Stimulated activated CD8-positive, alpha-beta memory T cell treated with anti-CD3 and anti-CD28 coated beads, Interleukin-4, amount 100 ng/mL, for 24 hours (primary cell): Measurements from ENCODE around the gene TMEM238.

Source experiments
- DNase-seq: peaks from one replicate; pipeline ENCODE4 v3.0.0-alpha.2; 2020; ENCODE audit warnings: low read depth

Gene TMEM238

DNA sequence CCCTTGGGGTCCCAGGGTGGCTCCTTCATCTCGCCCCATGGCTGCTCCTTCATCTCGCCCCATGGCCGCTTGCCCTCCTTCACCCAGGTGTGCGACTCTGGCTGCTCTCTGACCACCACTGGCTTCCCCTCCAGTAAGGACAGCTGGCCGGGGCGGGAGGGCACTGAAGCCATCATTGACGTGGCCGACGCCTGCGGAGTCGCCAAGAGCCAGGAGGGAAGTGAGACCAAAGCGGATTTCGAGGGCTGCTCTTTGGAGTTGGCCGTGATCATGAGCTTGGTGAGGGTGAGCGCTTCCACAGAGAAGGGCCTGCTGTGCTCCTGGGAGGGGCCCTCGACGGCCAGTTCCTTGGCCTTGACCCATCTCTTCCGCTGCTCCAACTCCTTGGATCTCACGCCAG lies 25.6 kb downstream of the TMEM238 start:
- no peak for DNase-seq

- DNase-seq, result no peak
Observed at GRCh38 chr19:55355213-55355821, 28.8 kb downstream of the TMEM238 start.

GRCh38 chr19:55354698-55355212 lies 29.3 kb downstream of the TMEM238 start, which contains the start of gene COX6B2:
Gene COX6B2 (minus strand): TSS chr19:55354719. CDS start chr19:55354521, 198 bp downstream.
- no peak for DNase-seq

DNA sequence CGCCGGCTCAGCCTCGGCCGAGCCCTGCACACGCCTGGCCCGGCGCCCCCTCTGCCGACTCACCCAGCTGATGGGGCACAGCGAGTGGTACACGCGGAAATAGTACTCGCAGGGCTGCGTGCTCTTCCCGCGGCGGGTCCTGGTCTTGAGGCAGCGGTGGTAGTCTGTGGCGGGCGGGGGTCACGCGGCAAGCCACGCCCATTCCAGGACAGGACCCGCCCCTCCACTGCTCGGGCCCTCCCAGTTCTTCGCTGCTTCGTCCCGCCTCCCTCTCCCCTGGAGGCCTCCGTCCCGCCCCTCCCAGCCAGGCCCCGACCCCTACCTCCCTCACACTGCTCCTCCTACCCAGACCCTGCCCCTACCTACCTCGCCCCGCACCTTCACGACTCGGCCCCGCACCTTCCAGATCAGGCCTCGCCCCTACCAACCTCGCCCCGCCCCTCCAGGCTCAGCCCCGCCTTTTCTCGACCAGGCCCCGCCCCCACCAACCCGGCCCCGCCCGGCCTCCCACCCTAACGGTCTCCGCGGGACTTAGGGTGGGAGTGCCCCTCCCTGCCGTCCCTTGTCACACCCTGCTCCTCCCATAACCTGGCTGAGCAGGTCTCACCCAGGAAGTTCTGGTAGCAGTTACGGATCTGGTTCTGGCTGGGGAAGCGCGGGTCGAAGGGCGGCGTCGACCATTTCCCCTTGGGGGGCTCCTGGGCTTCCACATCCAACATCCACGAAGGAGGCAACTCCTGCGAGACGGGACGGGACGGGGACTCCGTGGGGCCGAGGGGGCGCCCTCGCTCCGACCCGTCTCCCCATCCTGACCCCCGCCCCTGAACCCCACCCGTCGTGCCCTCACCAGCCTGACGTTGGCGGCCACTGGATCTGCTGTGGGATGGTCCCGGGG lies 30.0 kb downstream of the TMEM238 start:
- DNase-seq, result peak; percentile 38

DNA sequence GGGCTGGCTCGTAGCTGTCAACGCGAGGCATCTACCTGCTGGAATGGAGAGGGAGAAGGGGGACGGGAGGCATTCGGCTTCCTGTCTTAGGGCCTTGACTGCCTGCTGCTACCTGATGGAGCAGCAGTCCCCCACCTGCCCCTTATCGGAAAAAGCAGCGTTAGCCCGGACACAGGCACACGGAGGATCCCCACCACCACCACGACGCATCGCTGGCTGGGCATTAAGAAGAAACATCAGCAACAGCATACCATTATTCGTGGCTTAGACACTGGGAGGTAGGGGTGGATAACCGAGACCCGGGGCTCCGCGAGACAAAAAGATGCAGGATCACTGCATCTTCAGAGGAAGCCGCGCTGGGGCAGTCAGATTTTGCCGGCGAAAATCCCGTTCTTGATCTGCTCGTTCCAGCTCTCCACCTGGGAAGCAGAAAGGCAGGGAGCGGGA lies 30.7 kb downstream of the TMEM238 start:
- no peak for DNase-seq

- DNase-seq, result no peak
Observed at GRCh38 chr19:55352549-55353145, 31.4 kb downstream of the TMEM238 start.

GRCh38 chr19:55352040-55352439 lies 32.1 kb downstream of the TMEM238 start:
- no peak for DNase-seq

DNA sequence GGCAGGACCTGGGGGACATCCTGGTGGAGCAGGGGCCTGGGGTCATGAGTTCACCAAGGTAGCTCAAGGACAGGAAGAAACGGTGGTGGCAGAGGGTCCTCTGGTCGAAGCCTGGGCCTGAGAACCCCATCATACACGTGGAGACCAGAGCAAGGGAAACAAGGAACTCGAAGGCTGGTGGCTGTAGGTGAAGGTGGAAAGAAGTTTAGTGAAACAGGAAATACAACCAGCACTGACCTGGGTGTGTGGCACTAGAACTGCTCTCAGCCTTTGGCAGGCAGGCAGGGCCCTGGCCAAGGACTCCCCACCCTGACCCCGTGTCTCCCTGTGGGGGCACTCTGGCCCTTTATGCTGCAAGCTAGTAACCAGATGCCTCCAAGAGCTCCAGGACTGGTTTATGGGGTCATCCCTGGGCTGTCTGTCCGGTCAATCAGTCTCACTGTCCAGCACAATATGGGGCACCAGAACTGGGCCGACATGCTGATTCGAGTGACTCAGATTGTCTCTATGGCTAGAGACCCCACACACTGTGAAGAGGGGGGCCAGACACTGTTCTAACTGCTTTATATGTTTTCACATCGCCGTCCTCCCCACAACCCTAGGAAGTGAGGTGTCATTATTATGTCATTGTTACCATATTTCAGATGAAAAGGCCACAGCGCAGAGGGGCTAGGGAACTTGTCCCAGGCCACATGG lies 33.3 kb downstream of the TMEM238 start:
- DNase-seq, result no peak

DNA sequence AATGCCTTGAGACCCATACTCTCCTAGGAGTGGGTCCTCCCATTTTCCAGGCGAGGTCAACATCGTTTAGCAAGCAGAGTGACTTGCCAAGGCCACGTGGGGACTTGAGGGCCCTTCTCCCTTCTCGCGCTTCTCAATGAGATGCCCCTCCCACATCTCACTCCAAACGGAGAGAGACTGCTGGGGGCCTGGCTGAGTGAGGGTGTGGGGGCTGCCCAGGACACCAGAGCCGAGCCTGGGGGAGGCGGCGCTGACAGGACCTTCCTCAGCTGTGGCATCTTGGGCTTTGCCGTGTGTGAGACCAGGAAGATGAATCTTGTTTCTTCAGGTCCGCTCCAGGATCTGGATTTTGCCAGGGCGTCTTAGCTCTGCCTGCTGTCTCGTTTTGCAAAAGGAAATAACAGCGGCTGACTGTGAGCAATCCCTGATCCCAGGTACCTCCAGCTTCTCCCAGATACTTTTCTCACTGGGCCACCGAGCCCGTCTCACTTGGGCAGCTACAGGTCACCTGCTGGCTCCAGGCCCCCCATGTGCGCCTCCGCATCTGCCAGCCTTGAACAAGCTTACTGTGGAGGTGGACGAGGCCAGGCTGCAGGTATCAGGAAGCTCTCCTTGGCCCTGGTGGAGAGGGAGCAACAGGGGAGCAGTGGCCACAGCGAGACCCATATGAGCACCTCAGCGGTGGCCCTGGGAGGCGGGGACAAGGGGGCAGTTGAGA lies 35.6 kb downstream of the TMEM238 start:
- no peak for DNase-seq

- no peak for DNase-seq
Observed at GRCh38 chr19:55347442-55348009, 36.6 kb downstream of the TMEM238 start.

DNA sequence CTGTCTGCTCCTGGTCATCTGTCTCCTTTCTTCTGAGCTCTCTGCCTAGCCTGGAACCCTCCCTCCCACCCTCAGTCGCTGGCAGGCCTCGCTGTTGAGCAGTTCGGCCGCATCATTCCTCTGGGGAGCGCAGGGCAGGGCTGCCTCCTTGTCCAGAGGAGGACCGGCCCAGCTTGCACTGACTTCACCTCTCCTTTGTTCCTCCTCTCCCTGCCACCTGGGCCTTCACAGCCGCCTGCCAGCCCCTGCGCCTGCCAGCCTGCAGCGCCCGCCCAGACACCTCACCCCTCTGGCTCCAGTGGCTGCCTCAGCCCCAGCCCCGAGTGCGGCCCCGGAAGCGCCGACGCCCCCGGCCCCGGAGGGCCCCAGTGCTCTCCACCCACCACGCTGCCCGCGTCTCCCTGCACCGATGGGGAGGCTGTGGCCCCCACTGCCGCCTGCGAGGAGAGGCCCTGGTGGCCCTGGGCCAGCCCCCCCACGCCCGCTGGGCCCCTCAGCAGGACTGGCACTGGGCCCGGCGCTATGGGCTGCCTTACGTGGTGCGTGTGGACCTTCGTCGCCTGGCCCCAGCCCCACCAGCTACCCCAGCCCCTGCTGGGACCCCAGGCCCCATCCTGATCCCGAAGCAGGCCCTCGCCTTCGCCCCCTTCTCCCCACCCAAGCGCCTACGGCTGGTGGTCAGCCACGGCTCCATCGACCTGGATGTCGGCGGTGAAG lies 37.2 kb downstream of the TMEM238 start:
- DNase-seq, result no peak

DNA sequence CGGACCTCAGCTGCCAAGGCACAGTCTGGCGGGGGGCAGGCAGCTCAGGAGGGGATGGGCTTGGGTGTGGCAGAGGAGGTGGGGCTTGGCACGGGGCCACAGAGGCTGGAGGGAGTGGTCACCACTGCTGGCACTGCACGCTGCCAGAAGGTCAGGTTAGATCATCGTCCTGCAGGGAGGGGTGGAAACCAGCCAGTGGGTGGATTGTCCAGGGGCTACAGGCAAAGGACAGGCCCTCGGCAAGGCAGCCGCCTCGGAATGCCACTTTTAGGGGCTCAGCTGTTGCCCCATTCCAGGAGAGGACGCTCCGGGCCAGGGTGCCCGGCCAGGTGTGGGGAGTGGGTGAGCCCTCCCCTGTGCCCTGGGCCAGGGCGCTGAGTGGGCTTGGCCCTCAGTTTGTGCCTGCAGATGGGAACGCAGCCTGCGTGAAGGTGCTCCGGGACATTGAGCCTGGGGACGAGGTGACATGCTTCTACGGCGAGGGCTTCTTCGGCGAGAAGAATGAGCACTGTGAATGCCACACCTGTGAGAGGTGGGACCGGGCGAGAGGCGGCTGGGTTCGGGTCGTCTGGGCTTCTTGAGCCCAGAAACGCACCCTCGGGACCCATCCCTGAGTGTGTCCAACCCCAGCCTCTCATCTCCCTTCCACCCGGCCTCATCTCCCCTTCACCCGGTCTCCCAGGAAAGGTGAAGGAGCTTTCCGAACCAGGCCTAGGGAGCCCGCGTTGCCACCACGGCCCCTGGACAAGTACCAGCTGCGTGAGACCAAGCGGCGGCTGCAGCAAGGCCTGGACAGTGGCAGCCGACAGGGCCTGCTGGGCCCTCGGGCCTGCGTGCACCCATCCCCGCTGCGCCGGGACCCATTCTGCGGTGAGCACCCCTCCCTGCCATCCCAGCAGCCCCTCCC lies 38.0 kb downstream of the TMEM238 start:
- DNase-seq, result no peak

DNA sequence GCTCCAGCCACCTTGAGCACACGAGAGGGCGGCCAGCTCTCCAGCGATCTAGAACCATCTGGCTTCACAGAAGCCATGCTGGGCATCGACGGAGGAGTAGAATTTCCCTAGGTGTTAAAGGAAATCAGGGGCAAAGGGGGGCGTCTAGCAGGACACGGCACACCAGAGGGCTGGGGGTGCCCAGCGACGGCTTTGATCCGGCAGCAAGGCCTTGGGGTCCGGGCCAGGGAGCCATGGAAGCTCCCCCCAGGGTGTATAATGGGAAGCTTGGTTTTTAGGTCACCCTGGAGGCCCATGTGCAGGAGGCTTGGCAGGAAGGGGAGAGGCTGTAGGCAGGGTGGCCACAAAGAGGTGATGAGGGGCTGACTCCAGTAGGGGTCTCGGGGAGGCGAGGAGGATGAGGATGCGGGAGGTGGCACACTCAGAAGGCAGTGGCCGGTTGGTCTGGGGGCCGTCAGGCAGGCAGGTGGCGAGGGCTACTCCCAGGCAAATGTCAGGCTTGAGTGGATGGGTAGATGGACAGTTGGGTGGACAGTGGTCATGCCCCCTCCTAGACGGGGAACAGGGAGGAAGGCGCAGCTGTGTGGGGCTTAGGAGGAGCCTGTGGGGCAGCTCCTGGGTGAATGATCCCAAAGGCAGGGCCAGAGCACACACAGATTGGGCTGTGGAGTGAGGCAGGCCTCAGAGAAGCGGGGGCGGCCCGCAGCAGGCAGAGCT lies 38.8 kb downstream of the TMEM238 start:
- no peak for DNase-seq

DNA sequence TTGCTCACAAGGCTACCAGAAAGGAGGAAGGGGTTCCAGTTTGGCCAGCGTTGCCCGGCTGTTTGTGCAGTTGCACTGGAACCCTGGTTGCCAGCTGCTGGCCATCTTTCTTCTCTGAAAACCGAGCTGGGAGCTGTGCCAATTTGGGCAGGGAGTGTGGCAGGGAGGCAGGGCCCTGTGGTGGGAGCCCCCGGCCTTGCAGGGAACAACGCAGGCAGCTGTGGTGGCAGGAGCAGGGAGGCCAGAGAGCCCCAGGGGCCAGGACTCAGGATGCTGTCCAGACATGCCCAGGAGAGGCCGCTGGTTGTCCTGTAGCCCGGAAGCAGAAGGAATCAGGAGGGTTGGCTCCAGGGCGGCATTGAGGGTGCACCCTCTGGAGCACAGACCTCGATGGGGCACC lies 39.6 kb downstream of the TMEM238 start:
- DNase-seq, result no peak

- DNase-seq, result no peak
Observed at GRCh38 chr19:55341595-55342531, 42.2 kb downstream of the TMEM238 start.

DNA sequence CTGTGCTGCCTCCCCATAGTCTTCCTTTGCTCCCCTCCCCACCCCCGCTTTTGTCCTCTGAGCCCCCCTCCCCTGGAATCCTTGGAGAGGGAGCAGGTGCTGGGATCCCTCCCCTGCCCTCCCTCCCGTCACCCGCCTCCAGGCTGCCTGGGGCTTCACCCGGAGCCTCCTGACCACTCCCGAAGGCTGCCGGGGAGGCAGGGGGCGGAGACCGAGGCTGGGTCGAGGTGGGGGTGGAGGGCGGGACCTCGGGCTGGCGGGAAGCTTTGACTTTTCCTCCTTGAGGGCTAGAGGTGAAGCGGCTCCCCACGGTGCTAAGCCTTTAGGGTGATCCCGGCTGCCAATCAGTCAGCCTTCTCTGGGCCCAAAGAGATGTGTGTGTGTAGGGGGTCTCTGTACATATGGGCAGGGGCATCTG lies 42.9 kb downstream of the TMEM238 start:
- DNase-seq, result peak; percentile 47

GRCh38 chr19:55340784-55341147 lies 43.3 kb downstream of the TMEM238 start:
- DNase-seq, result no peak
